Suprapubic skin (tissue), 4 donors: ENCODE data around the gene ARID1A. TPM values are rescaled to one million over a fixed set of nuclear protein-coding genes. Genes with fewer than 3 reads are reported as not detected.
"Not testable (repeated sequence)": the region's sequence is repeated elsewhere in the genome, so short reads cannot be mapped to it uniquely, and the experiment has no call there.

Experiments used
- DNase-seq, 2 donors: peaks; one replicate each; pipeline ENCODE4 v3.0.0-alpha.2; 2019; ENCODE audit warnings: low spot score in 2 of 2
- H3K27ac ChIP-seq: fragments of 200-600 bp; sonication (generic); one replicate; pipeline ENCODE4 v1.5.1; 2019
- H3K27me3 ChIP-seq: fragments of 200-600 bp; sonication (generic); one replicate; pipeline ENCODE4 v1.5.1; 2019
- H3K36me3 ChIP-seq: fragments of 200-600 bp; sonication (generic); one replicate; pipeline ENCODE4 v1.5.1; 2019
- H3K4me1 ChIP-seq: fragments of 200-600 bp; sonication (generic); one replicate; pipeline ENCODE4 v1.5.1; 2019
- H3K4me3 ChIP-seq: fragments of 200-600 bp; sonication (generic); one replicate; pipeline ENCODE4 v1.5.1; 2019; ENCODE audit warnings: mild to moderate bottlenecking
- H3K9me3 ChIP-seq: fragments of 200-600 bp; sonication (generic); one replicate; pipeline ENCODE4 v1.5.1; 2019
- EP300 ChIP-seq: sonication (generic); formaldehyde crosslinking; IDR thresholded peaks from one replicate; pipeline ENCODE4 v1.6.1; 2017; ENCODE audit warnings: antibody characterized with exemption
- POLR2A ChIP-seq, 2 donors: fragments of 450-650 bp; IDR thresholded peaks; one replicate each; pipeline ENCODE4 v1.6.1; 2017; ENCODE audit warnings: antibody characterized with exemption in 2 of 2, mild to moderate bottlenecking in 2 of 2, moderate library complexity in 2 of 2
- POLR2AphosphoS5 ChIP-seq, 3 donors: sonication (generic); formaldehyde crosslinking; IDR thresholded peaks; one replicate each; pipeline ENCODE4 v1.6.1; 2017; ENCODE audit warnings: antibody characterized with exemption in 3 of 3
- WGBS: methylation state at CpG from one replicate; pipeline ENCODE4 v1.1.5; 2018; 5-methylcytosine and 5-hydroxymethylcytosine counted together
- total RNA-seq, 4 donors: library from RNA; depleted of rRNA; stranded (reverse); fragments of >200 nt; gene quantifications; one replicate each; pipeline ENCODE4 v1.1.0, GENCODE V29; 2016
- TF ChIP-seq, protein P1 (sequence below), 2 donors: fragments of 200-600 bp in 1 of 2; fragments of 450-650 bp in 1 of 2; sonication (generic) in 1 of 2; IDR thresholded peaks; one replicate each; pipeline ENCODE4 v1.5.1; 2016 to 2019; ENCODE audit warnings: antibody characterized with exemption in 2 of 2, mild to moderate bottlenecking in 1 of 2, moderate library complexity in 1 of 2

Gene ARID1A
- total RNA-seq, 4 donors from 2014 or later, result 77.2 to 90.0 (median 83.5) TPM

DNA sequence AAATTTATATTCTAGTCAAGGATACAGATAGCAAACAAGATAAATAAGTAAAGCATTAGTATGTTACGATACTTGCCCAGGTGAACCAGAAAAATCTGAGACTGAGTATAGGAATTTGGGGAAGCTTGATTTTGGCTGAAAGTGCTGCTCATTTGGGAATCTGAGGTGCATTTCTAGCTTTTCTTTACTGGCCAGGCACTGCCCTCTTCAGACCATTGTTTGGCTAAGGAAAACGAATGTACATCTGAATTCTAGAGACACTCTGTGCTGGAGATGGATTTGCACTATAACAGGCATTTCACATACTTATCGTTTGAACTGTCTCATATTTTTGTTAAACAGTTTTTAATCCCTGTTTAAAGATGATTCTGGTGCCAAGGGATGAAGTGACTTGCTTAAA, 23.4 kb downstream of the ARID1A start:
- no peak for DNase-seq
- no peaks in the 10 kb centered on the region for H3K36me3 ChIP-seq
- TF ChIP-seq EP300, result no peak
- no peak for TF ChIP-seq POLR2A (IDR thresholded peaks at IDR 0.05)
- no peak for TF ChIP-seq POLR2AphosphoS5 (IDR thresholded peaks at IDR 0.05)
- H3K4me1 ChIP-seq, result peaks cover 66% of the 10 kb centered on the region
- 50% methylated on average over 3 of the region's 3 CpGs for whole genome bisulfite sequencing
- no peak overlapping the region for H3K27ac ChIP-seq
- no peaks in the 10 kb centered on the region for H3K27me3 ChIP-seq
- no peaks in the 10 kb centered on the region for H3K9me3 ChIP-seq
- no peak overlapping the region for H3K4me3 ChIP-seq

DNA sequence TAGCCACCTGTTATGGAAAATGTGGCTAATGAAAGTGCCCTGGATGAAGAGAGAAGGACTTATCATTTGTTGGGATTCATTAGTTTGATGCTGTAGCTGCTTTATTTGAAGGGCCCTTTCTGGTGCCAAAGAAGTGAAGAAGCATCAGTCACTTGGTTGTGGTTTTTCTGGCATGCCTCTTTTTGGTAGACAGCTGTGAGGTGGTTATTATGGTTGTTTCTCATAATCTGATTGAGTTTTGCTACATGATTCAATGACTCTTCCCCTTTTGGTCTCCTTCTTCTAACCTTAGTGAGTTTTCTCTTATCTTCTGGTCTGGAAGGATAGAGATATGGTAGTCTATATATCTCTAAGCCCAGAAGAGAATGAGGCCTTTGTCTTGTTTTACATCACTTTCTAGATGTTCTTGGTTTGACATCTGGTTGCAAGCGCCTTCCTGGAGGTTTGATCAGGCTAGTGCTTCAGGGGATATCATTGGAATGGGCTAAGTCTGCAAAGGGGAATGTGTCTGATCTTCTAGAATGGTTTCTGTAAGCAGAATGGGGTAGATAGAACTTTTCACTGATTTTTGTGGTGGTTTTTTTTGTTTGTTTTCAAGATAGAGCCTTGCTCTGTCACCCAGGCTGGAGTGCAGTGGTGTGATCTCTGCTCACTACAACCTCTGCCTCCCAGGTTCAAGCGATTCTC, 26.0 kb downstream of the ARID1A start:
- no peaks in the 10 kb centered on the region for H3K36me3 ChIP-seq
- H3K27ac ChIP-seq, result no peak overlapping the region
- TF ChIP-seq EP300 (no peak), POLR2A (IDR thresholded peaks at IDR 0.05) (no peak), POLR2AphosphoS5 (IDR thresholded peaks at IDR 0.05) (no peak)
- TF ChIP-seq, protein P1, sequence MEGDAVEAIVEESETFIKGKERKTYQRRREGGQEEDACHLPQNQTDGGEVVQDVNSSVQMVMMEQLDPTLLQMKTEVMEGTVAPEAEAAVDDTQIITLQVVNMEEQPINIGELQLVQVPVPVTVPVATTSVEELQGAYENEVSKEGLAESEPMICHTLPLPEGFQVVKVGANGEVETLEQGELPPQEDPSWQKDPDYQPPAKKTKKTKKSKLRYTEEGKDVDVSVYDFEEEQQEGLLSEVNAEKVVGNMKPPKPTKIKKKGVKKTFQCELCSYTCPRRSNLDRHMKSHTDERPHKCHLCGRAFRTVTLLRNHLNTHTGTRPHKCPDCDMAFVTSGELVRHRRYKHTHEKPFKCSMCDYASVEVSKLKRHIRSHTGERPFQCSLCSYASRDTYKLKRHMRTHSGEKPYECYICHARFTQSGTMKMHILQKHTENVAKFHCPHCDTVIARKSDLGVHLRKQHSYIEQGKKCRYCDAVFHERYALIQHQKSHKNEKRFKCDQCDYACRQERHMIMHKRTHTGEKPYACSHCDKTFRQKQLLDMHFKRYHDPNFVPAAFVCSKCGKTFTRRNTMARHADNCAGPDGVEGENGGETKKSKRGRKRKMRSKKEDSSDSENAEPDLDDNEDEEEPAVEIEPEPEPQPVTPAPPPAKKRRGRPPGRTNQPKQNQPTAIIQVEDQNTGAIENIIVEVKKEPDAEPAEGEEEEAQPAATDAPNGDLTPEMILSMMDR (IDR thresholded peaks at IDR 0.05), result no peak
- H3K9me3 ChIP-seq, result no peaks in the 10 kb centered on the region
- peaks cover 72% of the 10 kb centered on the region for H3K4me1 ChIP-seq
- WGBS, result 85% methylated on average over 2 of the region's 2 CpGs
- no peak for DNase-seq
- no peaks in the 10 kb centered on the region for H3K27me3 ChIP-seq
- H3K4me3 ChIP-seq, result no peak overlapping the region

DNA sequence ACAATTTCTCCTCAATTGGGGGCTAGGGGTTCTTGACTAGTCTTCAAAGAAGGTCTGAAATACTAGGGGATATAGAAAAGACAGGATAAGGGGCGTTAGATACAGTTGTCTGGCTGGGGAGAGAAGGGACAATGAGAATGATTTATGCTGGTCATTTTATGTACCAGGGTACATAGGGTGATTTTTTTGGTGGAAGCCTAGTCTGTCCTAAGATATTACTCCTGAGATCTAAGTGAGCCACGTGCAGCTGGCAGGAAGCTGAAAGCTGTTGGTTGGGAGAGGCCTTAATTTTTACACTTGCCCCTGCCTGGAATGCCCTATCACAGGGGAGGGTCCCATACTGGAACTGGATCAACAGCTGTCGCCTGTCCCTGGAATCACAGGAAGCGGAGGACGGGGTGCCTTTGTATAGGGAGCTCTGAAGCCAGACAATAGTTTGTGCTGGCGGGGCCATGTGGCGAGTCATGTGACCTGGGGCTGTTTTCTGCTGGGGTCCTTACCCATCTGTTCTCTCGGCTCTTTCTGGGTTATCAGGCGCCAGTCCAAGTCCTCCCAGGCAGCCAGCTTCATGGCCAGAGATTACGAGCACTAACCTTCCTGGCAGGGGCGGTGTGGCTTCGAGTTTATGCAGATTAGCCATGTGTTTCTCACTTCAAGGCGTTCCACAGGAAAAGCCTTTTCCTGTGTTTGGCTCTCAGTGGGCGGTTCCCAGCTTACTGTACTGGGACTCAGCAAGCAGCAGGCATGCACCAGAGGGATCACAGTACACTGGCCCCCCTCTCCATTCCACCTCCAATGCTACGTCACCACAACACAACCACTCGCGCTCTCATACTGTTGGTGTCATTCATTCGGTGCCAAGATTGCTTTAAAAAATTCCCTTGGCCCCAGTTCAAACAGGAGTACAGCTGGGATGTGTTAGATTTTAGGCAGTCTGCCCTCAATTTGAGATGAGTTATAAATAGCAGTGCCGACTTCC, 27.5 kb downstream of the ARID1A start:
- Histone ChIP-seq H3K27me3 (no peaks in the 10 kb centered on the region), H3K36me3 (no peaks in the 10 kb centered on the region), H3K4me1 (peaks cover 71% of the 10 kb centered on the region), H3K27ac (peak overlapping the region; percentile 27), H3K9me3 (no peaks in the 10 kb centered on the region), H3K4me3 (no peak overlapping the region)
- TF ChIP-seq, protein P1 (IDR thresholded peaks at IDR 0.05), result no peak
- TF ChIP-seq POLR2AphosphoS5 (IDR thresholded peaks at IDR 0.05), result peak in 2 of 3 donors; percentile 40 to 57
- peak; percentile 47 for TF ChIP-seq EP300
- peak; percentile 85 to 86 for DNase-seq
- 11% methylated on average over 19 of the region's 19 CpGs for WGBS

DNA sequence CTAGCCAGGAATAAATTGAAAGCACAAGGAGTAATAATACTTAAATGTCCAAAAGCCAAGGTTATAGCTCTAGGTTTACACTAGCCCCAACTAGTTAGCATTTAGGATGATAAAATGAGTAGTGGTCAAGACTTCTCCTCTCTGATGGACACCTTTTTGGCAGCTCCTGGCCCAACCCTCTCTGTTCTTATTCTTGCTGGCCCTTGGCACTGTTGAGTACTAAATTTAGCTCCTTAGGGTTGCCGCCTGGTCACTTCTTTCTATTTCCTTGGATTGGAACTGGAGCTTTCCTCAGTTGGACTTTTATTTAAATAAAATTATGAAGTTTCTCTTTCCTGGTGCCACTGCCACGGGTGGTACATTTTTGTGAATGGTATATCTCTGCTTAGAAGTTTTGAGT, 28.3 kb downstream of the ARID1A start:
- DNase-seq, result no peak
- 45% methylated on average over 2 of the region's 2 CpGs for WGBS
- no peak for TF ChIP-seq POLR2AphosphoS5 (IDR thresholded peaks at IDR 0.05)
- no peak for TF ChIP-seq EP300
- TF ChIP-seq, protein P1 (IDR thresholded peaks at IDR 0.05), result no peak
- TF ChIP-seq POLR2A (IDR thresholded peaks at IDR 0.05), result no peak

DNA sequence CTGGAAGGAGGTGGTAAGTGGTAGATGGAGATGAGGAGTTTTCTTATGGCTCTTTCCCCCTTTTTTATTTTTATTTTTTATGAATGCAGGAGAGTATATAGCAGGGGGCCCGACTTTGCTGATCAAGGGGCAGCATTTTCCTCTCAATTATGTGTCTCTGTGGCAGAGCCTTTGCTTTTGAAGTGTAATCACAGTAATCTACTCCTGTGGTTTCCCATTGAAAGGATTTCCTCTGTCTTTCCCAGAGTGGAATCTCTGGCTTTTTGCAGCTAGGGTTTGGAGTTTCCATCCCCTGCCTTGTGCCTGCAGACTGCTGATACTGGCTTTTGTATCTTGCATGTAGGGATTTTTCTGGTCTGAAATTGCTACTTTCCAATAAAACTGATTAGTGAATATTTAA, 29.1 kb downstream of the ARID1A start:
- H3K27me3 ChIP-seq, result no peaks in the 10 kb centered on the region
- H3K27ac ChIP-seq, result no peak overlapping the region
- H3K4me3 ChIP-seq, result no peak overlapping the region
- WGBS, result 42% methylated on average over 1 of the region's 1 CpG
- H3K4me1 ChIP-seq, result peaks cover 76% of the 10 kb centered on the region
- no peaks in the 10 kb centered on the region for H3K9me3 ChIP-seq
- DNase-seq, result no peak
- H3K36me3 ChIP-seq, result peaks cover 6% of the 10 kb centered on the region
- TF ChIP-seq POLR2A (IDR thresholded peaks at IDR 0.05) (no peak), POLR2AphosphoS5 (IDR thresholded peaks at IDR 0.05) (no peak), EP300 (no peak)
- TF ChIP-seq, protein P1 (IDR thresholded peaks at IDR 0.05), result no peak

More for the DNA sequence above, 28.3 kb downstream of the ARID1A start:
- Histone ChIP-seq H3K27ac (no peak overlapping the region), H3K36me3 (no peaks in the 10 kb centered on the region), H3K27me3 (no peaks in the 10 kb centered on the region), H3K9me3 (no peaks in the 10 kb centered on the region), H3K4me1 (peaks cover 73% of the 10 kb centered on the region), H3K4me3 (no peak overlapping the region)

DNA sequence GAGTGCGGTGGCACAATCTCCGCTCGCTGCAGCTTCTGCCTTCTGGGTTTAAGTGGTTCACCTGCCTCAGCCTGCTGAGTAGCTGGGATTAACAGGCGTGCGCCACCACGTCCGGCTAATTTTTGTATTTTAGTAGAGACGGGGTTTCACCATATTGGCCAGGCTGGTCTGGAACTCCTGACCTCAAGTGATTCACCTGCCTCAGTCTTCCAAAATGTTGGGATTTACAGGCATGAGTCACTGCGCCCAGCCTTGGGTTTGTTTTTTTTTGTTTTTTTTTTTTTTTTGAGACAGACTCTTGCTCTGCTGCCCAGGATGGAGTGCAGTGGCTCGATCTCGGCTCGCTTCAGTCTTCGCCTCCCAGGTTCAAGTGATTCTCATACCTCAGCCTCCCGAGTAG, 30.1 kb downstream of the ARID1A start:
- WGBS, result 91% methylated on average over 14 of the region's 14 CpGs
- not testable (repeated sequence) for H3K4me3 ChIP-seq, DNase-seq, H3K27ac ChIP-seq, H3K27me3 ChIP-seq, H3K9me3 ChIP-seq
- Histone ChIP-seq H3K4me1 (peaks cover 73% of the 10 kb centered on the region), H3K36me3 (peaks cover 12% of the 10 kb centered on the region)
